Gastroesophageal sphincter (tissue), 3 donors: Measurements from ENCODE around the gene ABHD17C.

ENCODE experiments used
- CTCF ChIP-seq, 4 experiments: fragments of 200-600 bp in 2 of 4; fragments of 450-650 bp in 2 of 4; sonication (generic) in 1 of 4; IDR thresholded peaks; one replicate each; pipeline ENCODE4 v1.5.1; 2017 to 2019; ENCODE audit warnings: antibody characterized with exemption in 4 of 4, mild to moderate bottlenecking in 2 of 4, moderate library complexity in 2 of 4
- EP300 ChIP-seq: sonication (generic); formaldehyde crosslinking; IDR thresholded peaks from one replicate; pipeline ENCODE4 v1.6.1; 2017; ENCODE audit warnings: antibody characterized with exemption, mild to moderate bottlenecking
- POLR2A ChIP-seq, 2 donors: fragments of 450-650 bp; IDR thresholded peaks; one replicate each; pipeline ENCODE4 v1.6.1; 2017; ENCODE audit warnings: antibody characterized with exemption in 2 of 2, mild to moderate bottlenecking in 2 of 2, moderate library complexity in 1 of 2
- POLR2AphosphoS5 ChIP-seq: sonication (generic); formaldehyde crosslinking; IDR thresholded peaks from one replicate; pipeline ENCODE4 v1.6.1; 2017; ENCODE audit warnings: antibody characterized with exemption

- TF ChIP-seq CTCF (IDR thresholded peaks at IDR 0.05): no peak
- no peak for TF ChIP-seq POLR2AphosphoS5
- TF ChIP-seq EP300: no peak
- no peak for TF ChIP-seq POLR2A (IDR thresholded peaks at IDR 0.05)
These were observed 37.7 kb downstream of the ABHD17C start for GRCh38 chr15:80732818-80733217.
